IMR-90 (cell line): ENCODE measurements around the gene P2RX7.

ENCODE experiments used
- CEBPB ChIP-seq: IDR thresholded peaks from 2 replicates; pipeline ENCODE4 v1.6.1; 2012; ENCODE audit warnings: low read depth, low read length, improper control_type of control experiment
- MAFK ChIP-seq: IDR thresholded peaks from 2 replicates; pipeline ENCODE4 v1.6.1; 2012; ENCODE audit warnings: low read depth, low read length, improper control_type of control experiment
- MAZ ChIP-seq: IDR thresholded peaks from 2 replicates; pipeline ENCODE4 v1.6.1; 2012; ENCODE audit warnings: low read depth, mild to moderate bottlenecking, low read length, improper control_type of control experiment, moderate library complexity, borderline replicate concordance
- MXI1 ChIP-seq: IDR thresholded peaks from 2 replicates; pipeline ENCODE4 v1.6.1; 2012; ENCODE audit warnings: low read depth, mild to moderate bottlenecking, low read length, moderate library complexity, borderline replicate concordance
- POLR2A ChIP-seq: IDR thresholded peaks from 2 replicates; pipeline ENCODE4 v1.6.1; 2012; ENCODE audit warnings: mild to moderate bottlenecking, low read depth, low read length
- RAD21 ChIP-seq: IDR thresholded peaks from 2 replicates; pipeline ENCODE4 v1.6.1; 2012; ENCODE audit warnings: low read length, improper control_type of control experiment
- RFX5 ChIP-seq: IDR thresholded peaks from 2 replicates; pipeline ENCODE4 v1.8.0; 2012; ENCODE audit warnings: low read depth, mild to moderate bottlenecking, low read length, moderate library complexity
- SMC3 ChIP-seq: fragments of 150-350 bp; IDR thresholded peaks from 2 replicates; pipeline ENCODE4 v1.6.1; 2016; ENCODE audit warnings: low read depth, mild to moderate bottlenecking, antibody characterized with exemption, low read length, moderate library complexity
- TF ChIP-seq, protein P1 (sequence below): conservative IDR thresholded peaks from 2 replicates; pipeline ENCODE4 v1.5.1; 2012; ENCODE audit warnings: mild to moderate bottlenecking, low read depth, low read length, improper control_type of control experiment
- TF ChIP-seq, protein P2 (sequence below): fragments of 150-350 bp; IDR thresholded peaks from 2 replicates; pipeline ENCODE4 v1.6.1; 2017; ENCODE audit warnings: mild to moderate bottlenecking, antibody characterized with exemption, low read length, low read depth

DNA sequence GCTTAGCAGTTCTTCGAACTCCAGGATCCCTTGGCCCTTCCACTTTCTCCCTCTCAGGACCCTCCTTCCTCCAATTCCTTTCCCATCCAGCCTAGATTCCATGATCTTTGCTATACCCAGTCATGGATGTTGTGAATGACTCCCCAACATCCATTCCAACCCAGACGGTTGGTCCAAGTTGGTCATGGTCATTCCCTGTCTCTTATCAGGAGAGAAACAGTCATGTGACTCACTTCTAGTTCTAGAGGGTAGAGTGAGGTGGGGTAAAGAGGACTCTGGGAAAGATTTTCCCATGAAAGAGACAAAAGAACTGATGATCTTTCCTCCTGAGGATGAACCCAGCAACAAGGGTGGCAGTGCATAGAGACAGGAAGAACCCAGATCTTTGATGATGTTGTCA, 9.2 kb upstream of the P2RX7 start:
- TF ChIP-seq, protein P1, sequence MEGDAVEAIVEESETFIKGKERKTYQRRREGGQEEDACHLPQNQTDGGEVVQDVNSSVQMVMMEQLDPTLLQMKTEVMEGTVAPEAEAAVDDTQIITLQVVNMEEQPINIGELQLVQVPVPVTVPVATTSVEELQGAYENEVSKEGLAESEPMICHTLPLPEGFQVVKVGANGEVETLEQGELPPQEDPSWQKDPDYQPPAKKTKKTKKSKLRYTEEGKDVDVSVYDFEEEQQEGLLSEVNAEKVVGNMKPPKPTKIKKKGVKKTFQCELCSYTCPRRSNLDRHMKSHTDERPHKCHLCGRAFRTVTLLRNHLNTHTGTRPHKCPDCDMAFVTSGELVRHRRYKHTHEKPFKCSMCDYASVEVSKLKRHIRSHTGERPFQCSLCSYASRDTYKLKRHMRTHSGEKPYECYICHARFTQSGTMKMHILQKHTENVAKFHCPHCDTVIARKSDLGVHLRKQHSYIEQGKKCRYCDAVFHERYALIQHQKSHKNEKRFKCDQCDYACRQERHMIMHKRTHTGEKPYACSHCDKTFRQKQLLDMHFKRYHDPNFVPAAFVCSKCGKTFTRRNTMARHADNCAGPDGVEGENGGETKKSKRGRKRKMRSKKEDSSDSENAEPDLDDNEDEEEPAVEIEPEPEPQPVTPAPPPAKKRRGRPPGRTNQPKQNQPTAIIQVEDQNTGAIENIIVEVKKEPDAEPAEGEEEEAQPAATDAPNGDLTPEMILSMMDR = no peak
- TF ChIP-seq RAD21 = no peak
- TF ChIP-seq CEBPB = no peak
- TF ChIP-seq MAZ = no peak
- TF ChIP-seq POLR2A = no peak
- no peak for TF ChIP-seq MXI1
- no peak for TF ChIP-seq MAFK
- no peak for TF ChIP-seq RFX5
- no peak for TF ChIP-seq SMC3
- TF ChIP-seq, protein P2, sequence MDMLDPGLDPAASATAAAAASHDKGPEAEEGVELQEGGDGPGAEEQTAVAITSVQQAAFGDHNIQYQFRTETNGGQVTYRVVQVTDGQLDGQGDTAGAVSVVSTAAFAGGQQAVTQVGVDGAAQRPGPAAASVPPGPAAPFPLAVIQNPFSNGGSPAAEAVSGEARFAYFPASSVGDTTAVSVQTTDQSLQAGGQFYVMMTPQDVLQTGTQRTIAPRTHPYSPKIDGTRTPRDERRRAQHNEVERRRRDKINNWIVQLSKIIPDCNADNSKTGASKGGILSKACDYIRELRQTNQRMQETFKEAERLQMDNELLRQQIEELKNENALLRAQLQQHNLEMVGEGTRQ = no peak
